SK-N-SH (cell line): ENCODE results near the gene SDHA.
"Not testable (repeated sequence)": the region's sequence is repeated elsewhere in the genome, so short reads cannot be mapped to it uniquely, and the experiment has no call there.

Source experiments
- CHD2 ChIP-seq: fragments of 150-350 bp; IDR thresholded peaks from 2 replicates; pipeline ENCODE4 v1.6.1; 2018; ENCODE audit warnings: low read length; ENCODE audit not compliant: partially characterized antibody
- EP300 ChIP-seq, 2 experiments: IDR thresholded peaks; 2 replicates each; pipeline versions ENCODE4 v1.4.0 to v1.6.1; 2012; ENCODE audit warnings: borderline replicate concordance in 1 of 2, low read depth in 1 of 2, low read length in 1 of 2
- FOXM1 ChIP-seq: IDR thresholded peaks from 2 replicates; pipeline ENCODE4 v1.4.0; 2012; ENCODE audit warnings: low read depth, mild to moderate bottlenecking
- TAF1 ChIP-seq: IDR thresholded peaks from 2 replicates; pipeline ENCODE4 v1.6.1; 2012; ENCODE audit warnings: low read depth, mild to moderate bottlenecking, low read length, moderate library complexity, borderline replicate concordance
- TEAD4 ChIP-seq: IDR thresholded peaks from 2 replicates; pipeline ENCODE4 v1.4.0; 2012; ENCODE audit warnings: mild to moderate bottlenecking, borderline replicate concordance; ENCODE audit not compliant: insufficient read depth
- USF1 ChIP-seq: IDR thresholded peaks from 2 replicates; pipeline ENCODE4 v1.4.0; 2012; ENCODE audit warnings: low read depth, borderline replicate concordance
- TF ChIP-seq, protein P1 (sequence below): fragments of 200-600 bp; sonication (generic); IDR thresholded peaks from 2 replicates; pipeline ENCODE4 v1.6.1; 2017; ENCODE audit warnings: antibody characterized with exemption, mild to moderate bottlenecking, moderate library complexity

DNA sequence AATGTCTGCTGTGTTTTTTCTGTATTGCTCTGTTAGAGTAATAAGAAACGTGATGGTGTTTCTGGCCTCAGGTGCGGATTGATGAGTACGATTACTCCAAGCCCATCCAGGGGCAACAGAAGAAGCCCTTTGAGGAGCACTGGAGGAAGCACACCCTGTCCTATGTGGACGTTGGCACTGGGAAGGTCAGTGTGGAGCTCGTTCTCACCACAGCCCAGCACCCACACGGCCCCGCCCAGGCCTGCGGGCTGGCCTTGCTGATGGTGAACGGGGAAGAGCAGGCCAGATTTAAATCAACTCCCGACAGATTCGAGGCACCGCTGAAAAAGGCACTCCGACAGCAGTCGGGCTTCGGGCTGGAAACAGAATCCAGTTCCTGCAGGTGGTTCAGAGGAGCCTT is 36.2 kb downstream of the SDHA start:
- TF ChIP-seq EP300 (IDR thresholded peaks at IDR 0.05; ENCODE audit: borderline replicate concordance in 1 of 2, low read depth in 1 of 2, low read length in 1 of 2); TEAD4; USF1; TAF1; CHD2; FOXM1: not testable (repeated sequence)
- TF ChIP-seq, protein P1, sequence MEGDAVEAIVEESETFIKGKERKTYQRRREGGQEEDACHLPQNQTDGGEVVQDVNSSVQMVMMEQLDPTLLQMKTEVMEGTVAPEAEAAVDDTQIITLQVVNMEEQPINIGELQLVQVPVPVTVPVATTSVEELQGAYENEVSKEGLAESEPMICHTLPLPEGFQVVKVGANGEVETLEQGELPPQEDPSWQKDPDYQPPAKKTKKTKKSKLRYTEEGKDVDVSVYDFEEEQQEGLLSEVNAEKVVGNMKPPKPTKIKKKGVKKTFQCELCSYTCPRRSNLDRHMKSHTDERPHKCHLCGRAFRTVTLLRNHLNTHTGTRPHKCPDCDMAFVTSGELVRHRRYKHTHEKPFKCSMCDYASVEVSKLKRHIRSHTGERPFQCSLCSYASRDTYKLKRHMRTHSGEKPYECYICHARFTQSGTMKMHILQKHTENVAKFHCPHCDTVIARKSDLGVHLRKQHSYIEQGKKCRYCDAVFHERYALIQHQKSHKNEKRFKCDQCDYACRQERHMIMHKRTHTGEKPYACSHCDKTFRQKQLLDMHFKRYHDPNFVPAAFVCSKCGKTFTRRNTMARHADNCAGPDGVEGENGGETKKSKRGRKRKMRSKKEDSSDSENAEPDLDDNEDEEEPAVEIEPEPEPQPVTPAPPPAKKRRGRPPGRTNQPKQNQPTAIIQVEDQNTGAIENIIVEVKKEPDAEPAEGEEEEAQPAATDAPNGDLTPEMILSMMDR = not testable (repeated sequence)
